ENCODE results near the gene ROCK2. TPM values are rescaled to one million over a fixed set of nuclear protein-coding genes. Genes with fewer than 3 reads are reported as not detected.

ROCK2 gene
- total RNA-seq, result 21.0 and 25.1 TPM in 2 replicates

GRCh38 chr2:11344342-11344955 is at the start of gene ROCK2:
Gene ROCK2, minus strand, starts transcription at chr2:11344636. Its CDS starts 500 bp downstream, at chr2:11344136.

GRCh38 chr2:11155381-11156035 is 188.9 kb downstream of the ROCK2 start, which contains the start of gene SLC66A3:
Gene SLC66A3, plus strand, starts transcription at chr2:11155467. Its CDS starts 80 bp downstream, at chr2:11155547.

Other genes with a start within 250 kb of the ROCK2 start
- gene SLC66A3, start 189.2 kb downstream of the ROCK2 start, total RNA-seq, result 58.1 and 59.2 TPM in 2 replicates
- gene E2F6, start 121.5 kb upstream of the ROCK2 start, total RNA-seq, result 11.6 and 21.3 TPM in 2 replicates
- gene GREB1, start 189.4 kb upstream of the ROCK2 start, total RNA-seq, result 0.23 and 0.43 TPM in 2 replicates